Osteocyte (in vitro differentiated cells): ENCODE results near the gene NAA60. TPM values are rescaled to one million over a fixed set of nuclear protein-coding genes. Genes with fewer than 3 reads are reported as not detected.

Experiments used
- DNase-seq: peaks from one replicate; pipeline ENCODE4 v3.0.0; 2021; ENCODE audit warnings: mixed read lengths; ENCODE audit not compliant: unreplicated experiment; ENCODE audit errors: extremely low spot score
- H3K27ac Mint-ChIP-seq: one replicate; pipeline ENCODE4 v1.8.0; 2021; ENCODE audit warnings: mild to moderate bottlenecking, mixed read lengths; ENCODE audit not compliant: unreplicated experiment
- H3K27me3 Mint-ChIP-seq: one replicate; pipeline ENCODE4 v1.8.0; 2021; ENCODE audit warnings: mixed read lengths; ENCODE audit not compliant: unreplicated experiment
- H3K36me3 Mint-ChIP-seq: one replicate; pipeline ENCODE4 v1.8.0; 2021; ENCODE audit warnings: mixed read lengths; ENCODE audit not compliant: unreplicated experiment
- H3K4me1 Mint-ChIP-seq: one replicate; pipeline ENCODE4 v1.8.0; 2021; ENCODE audit warnings: mixed read lengths; ENCODE audit not compliant: unreplicated experiment
- H3K4me3 Mint-ChIP-seq: one replicate; pipeline ENCODE4 v1.8.0; 2021; ENCODE audit warnings: mild to moderate bottlenecking, moderate library complexity, mixed read lengths; ENCODE audit not compliant: unreplicated experiment
- H3K9me3 Mint-ChIP-seq: one replicate; pipeline ENCODE4 v1.8.0; 2021; ENCODE audit warnings: mixed read lengths; ENCODE audit not compliant: unreplicated experiment
- total RNA-seq: library from RNA; stranded (reverse); gene quantifications from 2 replicates; pipeline ENCODE4 v1.2.1, GENCODE V29; 2021
- TF ChIP-seq, protein P1 (sequence below): fragments of 200-600 bp; sonication (generic); IDR thresholded peaks from 2 replicates; pipeline ENCODE4 v1.5.0; 2021; ENCODE audit warnings: antibody characterized with exemption, mild to moderate bottlenecking, moderate library complexity

The NAA60 gene
- total RNA-seq, 1 donor from 2014 or later = 53.9 TPM

DNA sequence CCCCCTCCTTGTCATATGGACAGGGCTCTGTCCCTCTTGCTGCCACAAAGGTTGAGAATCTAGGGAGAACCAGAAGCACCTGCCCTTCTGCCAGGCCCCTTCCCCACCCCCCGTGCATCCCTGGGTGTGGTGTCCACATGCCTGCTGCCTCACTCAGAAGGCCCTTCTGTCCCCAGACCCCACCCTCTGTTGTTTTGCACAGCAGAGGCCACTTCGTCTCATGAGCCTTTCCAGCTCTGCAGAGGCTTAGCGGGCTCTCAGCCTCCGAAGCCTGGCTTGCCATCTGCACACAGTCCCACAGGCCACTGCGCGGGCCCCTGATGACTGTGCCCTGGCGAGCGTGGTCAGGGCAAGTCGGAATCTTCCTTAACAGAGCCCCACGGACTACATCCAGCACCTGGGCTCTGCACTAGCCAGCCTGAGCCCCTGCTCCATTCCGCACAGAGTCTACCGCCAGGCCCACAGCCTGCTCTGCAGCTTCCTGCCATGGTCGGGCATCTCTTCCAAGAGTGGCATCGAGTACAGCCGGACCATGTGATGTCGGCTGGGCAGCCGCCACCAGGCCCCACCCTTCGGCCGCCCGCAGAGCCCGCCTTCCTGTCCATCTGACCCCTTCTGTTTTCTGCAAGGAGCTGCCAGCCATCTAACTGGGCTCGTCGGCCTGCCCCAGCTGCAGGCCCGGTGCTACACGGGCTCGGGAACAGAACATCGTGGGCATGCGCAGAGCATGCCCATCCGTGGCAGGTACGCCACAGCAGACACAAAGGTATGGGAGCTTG lies 41.0 kb downstream of the NAA60 start:
- DNase-seq = no peak
- Mint-ChIP-seq H3K27me3 (no peaks in the 10 kb centered on the region), H3K4me1 (peaks cover 4% of the 10 kb centered on the region), H3K4me3 (no peak overlapping the region), H3K36me3 (peaks cover 38% of the 10 kb centered on the region), H3K27ac (no peak overlapping the region), H3K9me3 (no peaks in the 10 kb centered on the region)
- TF ChIP-seq, protein P1, sequence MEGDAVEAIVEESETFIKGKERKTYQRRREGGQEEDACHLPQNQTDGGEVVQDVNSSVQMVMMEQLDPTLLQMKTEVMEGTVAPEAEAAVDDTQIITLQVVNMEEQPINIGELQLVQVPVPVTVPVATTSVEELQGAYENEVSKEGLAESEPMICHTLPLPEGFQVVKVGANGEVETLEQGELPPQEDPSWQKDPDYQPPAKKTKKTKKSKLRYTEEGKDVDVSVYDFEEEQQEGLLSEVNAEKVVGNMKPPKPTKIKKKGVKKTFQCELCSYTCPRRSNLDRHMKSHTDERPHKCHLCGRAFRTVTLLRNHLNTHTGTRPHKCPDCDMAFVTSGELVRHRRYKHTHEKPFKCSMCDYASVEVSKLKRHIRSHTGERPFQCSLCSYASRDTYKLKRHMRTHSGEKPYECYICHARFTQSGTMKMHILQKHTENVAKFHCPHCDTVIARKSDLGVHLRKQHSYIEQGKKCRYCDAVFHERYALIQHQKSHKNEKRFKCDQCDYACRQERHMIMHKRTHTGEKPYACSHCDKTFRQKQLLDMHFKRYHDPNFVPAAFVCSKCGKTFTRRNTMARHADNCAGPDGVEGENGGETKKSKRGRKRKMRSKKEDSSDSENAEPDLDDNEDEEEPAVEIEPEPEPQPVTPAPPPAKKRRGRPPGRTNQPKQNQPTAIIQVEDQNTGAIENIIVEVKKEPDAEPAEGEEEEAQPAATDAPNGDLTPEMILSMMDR = no peak

DNA sequence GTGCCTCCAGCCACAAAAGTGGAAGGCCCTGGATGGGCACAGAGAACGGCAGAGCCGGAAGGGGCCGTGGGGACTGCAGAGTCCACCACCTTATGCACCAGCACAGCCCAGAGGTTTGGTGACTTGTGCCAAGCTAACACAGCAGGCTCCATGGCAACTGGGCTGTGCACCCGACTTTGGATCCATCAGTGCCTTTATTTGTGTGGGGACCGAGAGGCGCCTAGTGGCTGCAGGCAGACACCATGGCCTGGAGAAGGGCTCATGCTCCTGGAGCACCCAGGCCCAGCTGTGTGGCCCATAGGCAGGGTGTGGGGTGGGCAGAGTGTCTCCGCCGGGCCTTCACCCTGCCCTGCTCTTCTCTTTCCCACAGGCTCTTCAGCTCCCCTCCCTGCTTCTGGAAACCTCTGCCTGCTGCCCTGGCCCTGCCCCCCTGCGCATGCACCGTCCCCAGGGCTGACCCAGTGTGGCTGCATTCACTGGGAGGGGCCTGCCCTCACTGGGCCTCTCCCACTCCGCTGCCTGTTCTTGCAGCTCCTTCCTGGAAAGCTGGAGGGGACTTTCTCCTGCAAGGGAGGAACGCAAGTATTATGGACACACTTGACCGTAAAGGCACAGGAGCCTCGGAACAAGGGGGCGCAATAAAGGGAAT lies 41.7 kb downstream of the NAA60 start:
- Mint-ChIP-seq H3K27me3 (no peaks in the 10 kb centered on the region), H3K4me3 (no peak overlapping the region), H3K4me1 (peaks cover 4% of the 10 kb centered on the region), H3K9me3 (no peaks in the 10 kb centered on the region), H3K27ac (no peak overlapping the region), H3K36me3 (peaks cover 38% of the 10 kb centered on the region)
- DNase-seq = no peak
- TF ChIP-seq, protein P1 = no peak

- Mint-ChIP-seq H3K36me3 (peaks cover 36% of the 10 kb centered on the region), H3K9me3 (no peaks in the 10 kb centered on the region), H3K4me3 (no peak overlapping the region), H3K27ac (no peak overlapping the region), H3K4me1 (peaks cover 4% of the 10 kb centered on the region), H3K27me3 (no peaks in the 10 kb centered on the region)
- no peak for DNase-seq
- TF ChIP-seq, protein P1 = no peak
Measured at GRCh38 chr16:3485821-3486505, 42.5 kb downstream of the NAA60 start.

DNA sequence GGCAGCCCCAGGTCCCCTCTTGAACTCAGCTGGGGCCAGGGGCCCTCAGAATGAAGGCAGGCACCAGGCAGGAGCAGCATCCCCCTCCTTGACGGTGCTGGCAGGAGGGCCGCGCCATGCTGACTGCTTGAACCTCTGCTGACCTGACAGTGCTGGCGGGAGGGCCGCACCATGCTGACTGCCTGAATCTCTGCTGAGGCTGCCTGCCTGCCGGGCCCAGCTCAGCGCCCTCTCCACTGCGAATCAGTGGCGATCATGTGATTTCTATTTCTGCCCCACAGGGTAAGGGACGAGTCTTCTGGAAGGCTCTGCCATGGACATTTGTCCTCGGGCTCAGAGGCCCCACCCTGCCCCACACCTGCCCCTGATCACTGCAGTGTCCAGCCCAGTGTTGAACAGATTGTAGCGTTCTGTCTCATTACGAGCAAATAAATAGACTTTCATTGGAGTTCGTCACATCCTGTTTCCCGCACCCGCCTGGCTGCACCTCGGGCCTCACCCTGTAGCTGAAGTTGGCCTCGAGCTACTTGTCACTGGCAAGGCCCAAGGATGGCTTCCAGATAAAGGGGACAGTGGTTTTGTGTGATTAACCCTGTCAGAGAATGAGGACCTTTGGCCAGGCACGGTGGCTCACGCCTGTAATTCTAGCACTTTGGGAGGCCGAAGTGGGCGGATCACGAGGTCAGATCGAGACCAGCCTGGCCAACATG lies 43.2 kb downstream of the NAA60 start:
- no peaks in the 10 kb centered on the region for H3K27me3 Mint-ChIP-seq
- peaks cover under 1% of the 10 kb centered on the region for H3K4me1 Mint-ChIP-seq

More for the DNA sequence above, 43.2 kb downstream of the NAA60 start:
- H3K9me3 Mint-ChIP-seq = no peaks in the 10 kb centered on the region
- peaks cover 32% of the 10 kb centered on the region for H3K36me3 Mint-ChIP-seq
- TF ChIP-seq, protein P1 = no peak
- H3K27ac Mint-ChIP-seq = no peak overlapping the region
- H3K4me3 Mint-ChIP-seq = no peak overlapping the region
- DNase-seq = no peak
